Measurements from ENCODE around the gene LRRC3B. TPM values are rescaled to one million over a fixed set of nuclear protein-coding genes. Genes with fewer than 3 reads are reported as not detected.

The LRRC3B gene
- total and polyA plus RNA-seq, 2 experiments from 2014 or later, result not detected

DNA sequence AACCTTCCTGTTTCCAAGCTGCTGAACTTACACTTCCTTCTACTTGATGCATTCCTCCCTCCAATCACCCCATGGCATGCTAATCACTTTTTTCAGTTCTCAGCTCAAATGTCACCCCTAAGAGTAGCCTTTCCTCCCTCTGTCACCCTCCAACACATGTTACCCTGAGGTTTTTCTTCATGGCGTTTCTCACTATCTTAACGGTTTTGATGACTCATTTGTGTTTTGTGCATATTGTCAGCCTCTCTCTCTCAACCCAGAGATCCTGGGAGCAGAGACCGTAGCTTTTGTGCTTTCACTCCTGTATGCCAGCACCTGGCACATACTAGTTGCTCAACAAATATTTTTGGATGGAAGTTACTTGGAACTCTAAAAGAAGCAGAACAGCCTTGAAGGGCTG lies 24.5 kb downstream of the LRRC3B start:
- H3K9ac ChIP-seq, result no peak overlapping the region

DNA sequence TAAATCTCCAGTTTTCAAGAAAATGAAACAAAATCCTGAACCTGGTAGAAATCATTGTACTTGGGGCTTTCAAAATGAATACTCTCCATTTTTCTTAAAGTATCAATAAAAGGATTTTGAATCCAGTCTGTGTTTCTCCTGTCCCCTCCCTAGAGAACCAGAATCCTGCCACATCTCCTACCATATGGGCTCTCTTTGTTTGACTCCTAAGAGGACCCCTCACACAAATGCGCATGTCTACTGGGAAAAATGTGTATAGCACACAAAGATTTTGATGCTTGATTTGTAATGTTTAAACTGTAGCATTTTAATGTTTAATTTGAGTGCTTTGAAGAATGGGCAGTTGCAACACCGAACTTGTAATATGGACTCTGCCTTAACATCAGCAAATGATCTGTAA lies 25.9 kb downstream of the LRRC3B start:
- Histone ChIP-seq H3K79me2 (ENCODE audit: insufficient read depth) (no peaks in the 10 kb centered on the region), H2AFZ (no peak overlapping the region), H3K36me3 (ENCODE audit: low read depth) (no peaks in the 10 kb centered on the region), H3F3A (ENCODE audit: insufficient read depth) (no peaks in the 10 kb centered on the region), H3K9ac (no peak overlapping the region), H3K4me2 (ENCODE audit: unreplicated experiment) (no peak overlapping the region), H4K20me1 (ENCODE audit: insufficient read depth) (no peaks in the 10 kb centered on the region), H3K9me2 (ENCODE audit: insufficient read depth) (no peaks in the 10 kb centered on the region), H3K4me1 (ENCODE audit: insufficient read depth) (no peaks in the 10 kb centered on the region), H3K9me3 (ENCODE audit: low read depth) (no peaks in the 10 kb centered on the region), H3K27ac (no peak overlapping the region), H3K4me3 (no peak overlapping the region), H3K27me3 (replicated peaks; ENCODE audit: insufficient read depth) (no peaks in the 10 kb centered on the region)
- WGBS, 2 experiments (ENCODE audit: low coverage in 1 of 2, low lambda C conversion rate in 2 of 2, missing lambda C conversion rate in 2 of 2), result 32 to 39% methylated on average over 2 of the region's 2 CpGs
- no peak for TF ChIP-seq EZH2 (IDR thresholded peaks at IDR 0.05; ENCODE audit: insufficient read depth, poor library complexity, severe bottlenecking)
- TF ChIP-seq EZH2phosphoT487 (IDR thresholded peaks at IDR 0.05; ENCODE audit: insufficient read depth, low read depth), result no peak
- in situ Hi-C loops (cut with MboI), result no loop called here
- no peak for DNase-seq

More for the DNA sequence above, 24.5 kb downstream of the LRRC3B start:
- 22 to 35% methylated on average over 3 of the region's 3 CpGs for WGBS, 2 experiments (ENCODE audit: low coverage in 1 of 2, low lambda C conversion rate in 2 of 2, missing lambda C conversion rate in 2 of 2)
- no peaks in the 10 kb centered on the region for H3K79me2 ChIP-seq (ENCODE audit: insufficient read depth)
- in situ Hi-C loops (cut with MboI), result no loop called here
- no peaks in the 10 kb centered on the region for H3K36me3 ChIP-seq (ENCODE audit: low read depth)
- TF ChIP-seq EZH2 (IDR thresholded peaks at IDR 0.05; ENCODE audit: insufficient read depth, poor library complexity, severe bottlenecking) (no peak), EZH2phosphoT487 (IDR thresholded peaks at IDR 0.05; ENCODE audit: insufficient read depth, low read depth) (no peak)
- H3K27ac ChIP-seq, result no peak overlapping the region
- H3K4me2 ChIP-seq (ENCODE audit: unreplicated experiment), result no peak overlapping the region
- DNase-seq, result no peak
- no peaks in the 10 kb centered on the region for H3K27me3 ChIP-seq (replicated peaks; ENCODE audit: insufficient read depth)
- no peaks in the 10 kb centered on the region for H3F3A ChIP-seq (ENCODE audit: insufficient read depth)
- H3K9me2 ChIP-seq (ENCODE audit: insufficient read depth), result no peaks in the 10 kb centered on the region
- no peaks in the 10 kb centered on the region for H3K4me1 ChIP-seq (ENCODE audit: insufficient read depth)
- H4K20me1 ChIP-seq (ENCODE audit: insufficient read depth), result no peaks in the 10 kb centered on the region
- no peak overlapping the region for H3K4me3 ChIP-seq
- no peaks in the 10 kb centered on the region for H3K9me3 ChIP-seq (ENCODE audit: low read depth)
- no peak overlapping the region for H2AFZ ChIP-seq

DNA sequence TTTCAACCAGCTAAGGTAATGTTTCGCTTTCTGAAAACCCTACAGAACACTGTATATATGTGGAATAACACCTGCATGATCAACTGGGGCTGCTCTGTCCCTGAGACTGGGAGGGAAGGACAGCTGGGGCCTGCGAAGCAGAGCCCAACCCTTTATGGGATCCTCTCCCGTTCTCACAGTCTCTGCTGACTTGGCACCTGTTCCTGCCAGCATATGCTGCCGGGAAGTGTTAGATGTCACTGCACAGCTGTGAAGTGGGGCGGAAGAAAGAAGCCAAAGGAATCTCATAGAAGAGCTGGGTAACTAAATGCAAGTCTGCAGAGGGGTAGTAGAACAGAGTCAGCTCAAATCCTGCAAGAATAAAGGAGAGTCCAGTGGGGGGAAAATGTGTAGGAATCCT lies 29.6 kb downstream of the LRRC3B start:
- Histone ChIP-seq H3K36me3 (ENCODE audit: low read depth) (no peaks in the 10 kb centered on the region), H3F3A (ENCODE audit: insufficient read depth) (no peaks in the 10 kb centered on the region), H3K9ac (no peak overlapping the region), H3K9me3 (ENCODE audit: low read depth) (no peaks in the 10 kb centered on the region), H2AFZ (no peak overlapping the region), H3K27ac (no peak overlapping the region), H4K20me1 (ENCODE audit: insufficient read depth) (no peaks in the 10 kb centered on the region), H3K9me2 (ENCODE audit: insufficient read depth) (no peaks in the 10 kb centered on the region), H3K4me2 (ENCODE audit: unreplicated experiment) (no peak overlapping the region), H3K27me3 (replicated peaks; ENCODE audit: insufficient read depth) (no peaks in the 10 kb centered on the region), H3K79me2 (ENCODE audit: insufficient read depth) (no peaks in the 10 kb centered on the region), H3K4me3 (no peak overlapping the region), H3K4me1 (ENCODE audit: insufficient read depth) (no peaks in the 10 kb centered on the region)
- WGBS, 2 experiments (ENCODE audit: low coverage in 1 of 2, low lambda C conversion rate in 2 of 2, missing lambda C conversion rate in 2 of 2), result 3 to 4% methylated on average over 5 of the region's 5 CpGs
- TF ChIP-seq EZH2phosphoT487 (IDR thresholded peaks at IDR 0.05; ENCODE audit: insufficient read depth, low read depth), result no peak
- no peak for TF ChIP-seq EZH2 (IDR thresholded peaks at IDR 0.05; ENCODE audit: insufficient read depth, poor library complexity, severe bottlenecking)
- in situ Hi-C loops (cut with MboI), result no loop called here
- no peak for DNase-seq

DNA sequence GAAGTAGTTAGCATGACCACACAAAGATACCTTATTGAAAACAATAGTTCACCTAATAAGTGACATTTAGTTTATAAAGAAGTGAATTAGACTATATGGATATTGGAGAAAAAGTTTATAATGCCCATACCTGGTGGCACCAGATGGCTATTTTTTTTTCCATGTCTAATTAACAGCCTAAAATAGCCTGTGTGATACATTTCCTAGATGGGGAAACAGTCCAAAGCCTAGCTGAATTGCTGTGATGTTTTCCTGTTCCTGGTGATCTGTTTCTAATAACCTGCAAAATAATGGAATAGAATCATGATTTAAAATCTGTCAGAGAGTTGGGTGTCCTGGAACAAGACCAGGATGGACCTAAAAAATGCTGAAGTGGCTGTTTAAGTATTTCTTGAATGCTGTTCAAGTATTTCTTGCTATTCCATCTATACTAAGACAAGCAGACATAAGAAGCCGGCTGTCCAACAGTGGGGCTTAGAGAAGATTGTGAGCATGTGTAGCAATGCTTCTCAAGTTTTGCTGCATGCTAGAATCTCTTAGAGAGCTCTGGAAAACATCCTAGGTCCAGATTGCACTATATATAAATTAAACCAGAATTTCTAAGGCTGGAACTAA lies 31.3 kb downstream of the LRRC3B start:
- Histone ChIP-seq H3K79me2 (ENCODE audit: insufficient read depth) (no peaks in the 10 kb centered on the region), H4K20me1 (ENCODE audit: insufficient read depth) (no peaks in the 10 kb centered on the region), H3F3A (ENCODE audit: insufficient read depth) (no peaks in the 10 kb centered on the region), H3K27ac (no peak overlapping the region), H3K27me3 (replicated peaks; ENCODE audit: insufficient read depth) (no peaks in the 10 kb centered on the region), H3K9me2 (ENCODE audit: insufficient read depth) (no peaks in the 10 kb centered on the region), H2AFZ (no peak overlapping the region), H3K9me3 (ENCODE audit: low read depth) (no peaks in the 10 kb centered on the region), H3K4me3 (no peak overlapping the region), H3K4me1 (ENCODE audit: insufficient read depth) (no peaks in the 10 kb centered on the region), H3K36me3 (ENCODE audit: low read depth) (no peaks in the 10 kb centered on the region), H3K4me2 (ENCODE audit: unreplicated experiment) (no peak overlapping the region), H3K9ac (no peak overlapping the region)
- in situ Hi-C loops (cut with MboI), result no loop called here
- DNase-seq, result no peak
- no peak for TF ChIP-seq EZH2phosphoT487 (IDR thresholded peaks at IDR 0.05; ENCODE audit: insufficient read depth, low read depth)
- TF ChIP-seq EZH2 (IDR thresholded peaks at IDR 0.05; ENCODE audit: insufficient read depth, poor library complexity, severe bottlenecking), result no peak
- 0 to 12% methylated on average over 1 of the region's 1 CpG for WGBS, 2 experiments (ENCODE audit: low coverage in 1 of 2, low lambda C conversion rate in 2 of 2, missing lambda C conversion rate in 2 of 2)

DNA sequence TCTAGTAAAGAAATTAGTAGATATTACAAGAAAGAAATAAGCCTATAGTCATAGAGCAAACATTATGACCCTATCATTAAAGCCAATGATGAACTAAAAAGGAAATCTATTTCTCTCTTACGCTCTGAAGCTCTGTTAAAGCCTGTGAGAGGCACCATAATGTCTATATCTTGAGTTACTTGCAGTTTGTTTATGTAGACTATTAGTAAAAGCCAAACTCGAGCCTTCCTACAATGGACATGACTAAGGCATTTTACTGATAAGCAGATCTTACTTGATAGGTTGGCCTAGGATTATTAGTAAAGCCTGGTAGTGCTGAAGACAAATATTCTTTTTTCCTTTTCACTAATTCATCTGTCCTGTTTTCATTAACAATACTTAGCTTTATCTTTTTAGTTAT lies 32.7 kb downstream of the LRRC3B start:
- Histone ChIP-seq H4K20me1 (ENCODE audit: insufficient read depth) (no peaks in the 10 kb centered on the region), H3K36me3 (ENCODE audit: low read depth) (no peaks in the 10 kb centered on the region), H3K79me2 (ENCODE audit: insufficient read depth) (no peaks in the 10 kb centered on the region), H3K4me1 (ENCODE audit: insufficient read depth) (no peaks in the 10 kb centered on the region), H3K9me3 (ENCODE audit: low read depth) (no peaks in the 10 kb centered on the region), H3K4me3 (no peak overlapping the region), H3K9ac (no peak overlapping the region), H3F3A (ENCODE audit: insufficient read depth) (no peaks in the 10 kb centered on the region), H3K27ac (no peak overlapping the region), H3K4me2 (ENCODE audit: unreplicated experiment) (no peak overlapping the region), H3K9me2 (ENCODE audit: insufficient read depth) (no peaks in the 10 kb centered on the region), H2AFZ (no peak overlapping the region), H3K27me3 (replicated peaks; ENCODE audit: insufficient read depth) (no peaks in the 10 kb centered on the region)
- in situ Hi-C loops (cut with MboI), result no loop called here
- DNase-seq, result no peak
- WGBS, 2 experiments (ENCODE audit: low coverage in 1 of 2, low lambda C conversion rate in 2 of 2, missing lambda C conversion rate in 2 of 2), result 9 to 21% methylated on average over 2 of the region's 2 CpGs
- TF ChIP-seq EZH2phosphoT487 (IDR thresholded peaks at IDR 0.05; ENCODE audit: insufficient read depth, low read depth) (no peak), EZH2 (IDR thresholded peaks at IDR 0.05; ENCODE audit: insufficient read depth, poor library complexity, severe bottlenecking) (no peak)
